ENCODE results near the gene EBNA1BP2.
"Not testable (repeated sequence)": the region's sequence is repeated elsewhere in the genome, so short reads cannot be mapped to it uniquely, and the experiment has no call there.

Gene EBNA1BP2

GRCh38 chr1:43171876-43172526, at the start of gene EBNA1BP2, which contains the start of gene CFAP57:
EBNA1BP2 (minus strand) TSS chr1:43172290; CDS start chr1:43172118, 172 bp downstream.
CFAP57 (plus strand) TSS chr1:43172330; CDS start chr1:43172754, 424 bp downstream.
- DNase-seq, result peak; percentile 94 to 97 (median 96)

- no peak for DNase-seq
These were observed 49.7 kb upstream of the EBNA1BP2 start for GRCh38 chr1:43221797-43222196.

GRCh38 chr1:43220905-43221778, 49.1 kb upstream of the EBNA1BP2 start:
- peak; percentile 19 to 57 (median 49) for DNase-seq

- no peak for DNase-seq
These were observed 45.7 kb upstream of the EBNA1BP2 start for GRCh38 chr1:43217747-43218146.

GRCh38 chr1:43214501-43215444, 42.7 kb upstream of the EBNA1BP2 start:
- DNase-seq, result no peak

- not testable (repeated sequence) for DNase-seq
These were observed 36.2 kb upstream of the EBNA1BP2 start for GRCh38 chr1:43208277-43208676.

GRCh38 chr1:43207229-43207853, 35.3 kb upstream of the EBNA1BP2 start:
- DNase-seq, result no peak

- peak in 2 of 3 donors; percentile 10 to 24 for DNase-seq
These were observed 34.6 kb upstream of the EBNA1BP2 start for GRCh38 chr1:43206600-43207228.

- DNase-seq, result no peak
These were observed 33.6 kb upstream of the EBNA1BP2 start for GRCh38 chr1:43205671-43206070.

- no peak for DNase-seq
These were observed 32.3 kb upstream of the EBNA1BP2 start for GRCh38 chr1:43204394-43204793.

- no peak for DNase-seq
These were observed 31.8 kb upstream of the EBNA1BP2 start for GRCh38 chr1:43203859-43204258.

- no peak for DNase-seq
These were observed 27.1 kb upstream of the EBNA1BP2 start for GRCh38 chr1:43199093-43199726.

GRCh38 chr1:43197343-43198127, 25.4 kb upstream of the EBNA1BP2 start:
- DNase-seq, result no peak

- no peak for DNase-seq
These were observed 22.4 kb upstream of the EBNA1BP2 start for GRCh38 chr1:43194509-43194908.

- DNase-seq, result no peak
These were observed 16.0 kb upstream of the EBNA1BP2 start for GRCh38 chr1:43188106-43188505.

GRCh38 chr1:43184995-43185394, 12.9 kb upstream of the EBNA1BP2 start:
- no peak for DNase-seq

- no peak for DNase-seq
These were observed 12.3 kb upstream of the EBNA1BP2 start for GRCh38 chr1:43184388-43184787.

- no peak for DNase-seq
These were observed 5.6 kb upstream of the EBNA1BP2 start for GRCh38 chr1:43177691-43178090.

- no peak for DNase-seq
These were observed 2.8 kb upstream of the EBNA1BP2 start for GRCh38 chr1:43174873-43175272.

GRCh38 chr1:43172527-43172972, 460 bp upstream of the EBNA1BP2 start:
- peak; percentile 83 to 95 (median 93) for DNase-seq
